Adipose tissue (tissue), 3 donors: ENCODE data around the gene DNM3. TPM values are rescaled to one million over a fixed set of nuclear protein-coding genes. Genes with fewer than 3 reads are reported as not detected.

Experiments
- H3K27ac ChIP-seq: one replicate; pipeline ENCODE4 v1.5.1; 2013; ENCODE audit warnings: low read depth, low read length
- WGBS, 3 donors: extraction: QIAGEN DNeasy Blood & Tissue Kit; methylation state at CpG; one replicate each; pipeline ENCODE4 v1.1.7; 2013; 5-methylcytosine and 5-hydroxymethylcytosine counted together
- polyA plus RNA-seq, 3 donors: library from polyadenylated mRNA; stranded (reverse); fragments of 200-250 nt; gene quantifications; one replicate each; pipeline ENCODE4 v1.2.3, GENCODE V29; 2013
- donor health status: healthy with polysubstance abuse.
- donor health status: Bipolar disorder and iron deficiency.
- donor health status: healthy.

DNM3 gene
- polyA plus RNA-seq, 3 donors = 0.37 to 3.0 (median 2.1) TPM

- H3K27ac ChIP-seq = no peak within 1 kb of the TSS
- 6 to 8% (median 7%) methylated on average over 39 to 43 of the region's 43 CpGs for WGBS, 3 donors
Observed at GRCh38 chr1:172443666-172444453, 602.6 kb downstream of the DNM3 start, which contains the start of gene PIGC. PIGC (minus strand) TSS chr1:172444069; CDS start chr1:172442622, 1,447 bp downstream.

GRCh38 chr1:172446547-172446946 lies 605.2 kb downstream of the DNM3 start:
- H3K27ac ChIP-seq = no peak overlapping the region
- 72 to 97% (median 93%) methylated on average over 3 of the region's 3 CpGs for WGBS, 3 donors

- 34 to 72% (median 43%) methylated on average over 2 of the region's 2 CpGs for WGBS, 3 donors
- H3K27ac ChIP-seq = no peak overlapping the region
Observed at GRCh38 chr1:172447641-172448040, 606.3 kb downstream of the DNM3 start.

- WGBS, 3 donors = 74 to 78% (median 74%) methylated on average over 6 of the region's 6 CpGs
- H3K27ac ChIP-seq = no peak overlapping the region
Observed at GRCh38 chr1:172448995-172449584, 607.8 kb downstream of the DNM3 start.

- 38 to 41% (median 40%) methylated on average over 18 of the region's 18 CpGs for WGBS, 3 donors
Observed at GRCh38 chr1:172449585-172450523, 608.6 kb downstream of the DNM3 start.

GRCh38 chr1:172450524-172450885 lies 609.2 kb downstream of the DNM3 start:
- 13 to 63% (median 61%) methylated on average over 7 of the region's 7 CpGs for whole genome bisulfite sequencing, 3 donors
- H3K27ac ChIP-seq = no peak overlapping the region

More at GRCh38 chr1:172449585-172450523, 608.6 kb downstream of the DNM3 start:
- H3K27ac ChIP-seq = no peak overlapping the region

- 19 to 67% (median 60%) methylated on average over 2 of the region's 2 CpGs for WGBS, 3 donors
- no peak overlapping the region for H3K27ac ChIP-seq
Observed at GRCh38 chr1:172451002-172451443, 609.7 kb downstream of the DNM3 start.

- WGBS, 3 donors = 78 to 83% (median 79%) methylated on average over 7 of the region's 7 CpGs
- H3K27ac ChIP-seq = no peak overlapping the region
Observed at GRCh38 chr1:172452536-172453152, 611.3 kb downstream of the DNM3 start.

- no peak overlapping the region for H3K27ac ChIP-seq
- 68 to 83% (median 72%) methylated on average over 6 of the region's 6 CpGs for WGBS, 3 donors
Observed at GRCh38 chr1:172453153-172453545, 611.9 kb downstream of the DNM3 start.

GRCh38 chr1:172453607-172454006 lies 612.3 kb downstream of the DNM3 start:
- 43 to 86% (median 79%) methylated on average over 1 of the region's 1 CpG for WGBS, 3 donors

GRCh38 chr1:172455451-172455850 lies 614.2 kb downstream of the DNM3 start:
- WGBS, 3 donors = 77 to 86% (median 77%) methylated on average over 1 of the region's 1 CpG
- no peak overlapping the region for H3K27ac ChIP-seq

More at GRCh38 chr1:172453607-172454006, 612.3 kb downstream of the DNM3 start:
- no peak overlapping the region for H3K27ac ChIP-seq

GRCh38 chr1:172456344-172456769 lies 615.1 kb downstream of the DNM3 start:
- H3K27ac ChIP-seq = no peak overlapping the region
- WGBS, 3 donors = 80 to 96% (median 92%) methylated on average over 5 of the region's 5 CpGs

GRCh38 chr1:172457479-172458130 lies 616.3 kb downstream of the DNM3 start:
- WGBS, 3 donors = 60 to 74% (median 70%) methylated on average over 1 of the region's 1 CpG

GRCh38 chr1:172460177-172460576 lies 618.9 kb downstream of the DNM3 start:
- H3K27ac ChIP-seq = no peak overlapping the region
- 83 to 87% (median 87%) methylated on average over 1 of the region's 1 CpG for WGBS, 3 donors

More at GRCh38 chr1:172457479-172458130, 616.3 kb downstream of the DNM3 start:
- H3K27ac ChIP-seq = no peak overlapping the region

GRCh38 chr1:172460887-172461315 lies 619.6 kb downstream of the DNM3 start:
- 50 to 74% (median 67%) methylated on average over 1 of the region's 1 CpG for WGBS, 3 donors
- H3K27ac ChIP-seq = no peak overlapping the region
